Erythroblast (primary cell): ENCODE results near the gene CRIP1.

Experiments used
- GATA1 ChIP-seq: IDR thresholded peaks from 2 replicates; pipeline ENCODE4 v1.6.1; 2011; ENCODE audit warnings: low read depth, mild to moderate bottlenecking, control low read depth, low read length, moderate library complexity
- POLR2A ChIP-seq: IDR thresholded peaks from 2 replicates; pipeline ENCODE4 v1.6.1; 2011; ENCODE audit warnings: mild to moderate bottlenecking, low read length

- TF ChIP-seq POLR2A (no peak), GATA1 (no peak)
These were observed 39.7 kb upstream of the CRIP1 start for GRCh38 chr14:105446971-105447370.
